RWPE1 (cell line): ENCODE measurements around the gene RNF2.
A peak's percentile ranks its signal among the peaks of the same experiment; 100 is the strongest.

Experiments
- CTCF ChIA-PET: fragments of 350-600 bp; sonication (Branson Sonifier 250); formaldehyde crosslinking; extraction: SDS; loops from one replicate; lab custom pipeline; 2021; lab: Yijun Ruan, JAX
- POLR2A ChIA-PET: fragments of 400-600 bp; formaldehyde crosslinking; extraction: SDS; loops from one replicate; lab custom pipeline; 2020; ENCODE audit warnings: antibody characterized with exemption; ENCODE audit not compliant: low non-redundant PET; lab: Yijun Ruan, JAX
- DNase-seq: peaks from one replicate; pipeline ENCODE4 v3.0.0; 2012; ENCODE audit warnings: low spot score
- H3K27ac ChIP-seq: fragments of 450-650 bp; 2 replicates; pipeline ENCODE4 v1.5.1; 2017
- TF ChIP-seq, protein P1 (sequence below): fragments of 450-650 bp; conservative IDR thresholded peaks from 2 replicates; pipeline ENCODE4 v1.5.1; 2017; ENCODE audit warnings: low read depth, mild to moderate bottlenecking

RNF2 gene

DNA sequence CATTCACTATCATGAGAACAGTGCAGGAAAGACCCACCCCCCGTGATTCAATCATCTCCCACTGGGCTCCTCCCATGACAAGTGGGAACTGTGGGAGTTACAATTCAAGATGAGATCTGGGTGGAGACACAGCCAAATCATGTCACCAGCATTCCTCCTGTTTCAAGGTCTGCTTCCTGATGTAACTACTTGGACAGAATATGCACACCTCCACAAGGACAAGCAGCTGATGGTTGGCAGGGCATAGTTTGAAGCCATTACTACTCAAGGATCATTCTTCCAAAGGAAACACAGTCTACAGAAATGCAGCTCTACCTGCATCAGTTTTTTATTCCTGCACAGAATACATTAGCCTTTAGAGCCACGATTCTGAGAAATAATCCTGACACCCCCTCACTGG lies 28.5 kb upstream of the RNF2 start:
- ChIA-PET CTCF (interaction anchor here (1.0 kb wide), 1 partner anchor 47 kb away, joined by 4 read pairs; no protein-coding TSS in a partner anchor), POLR2A (no interaction called here)
- TF ChIP-seq, protein P1, sequence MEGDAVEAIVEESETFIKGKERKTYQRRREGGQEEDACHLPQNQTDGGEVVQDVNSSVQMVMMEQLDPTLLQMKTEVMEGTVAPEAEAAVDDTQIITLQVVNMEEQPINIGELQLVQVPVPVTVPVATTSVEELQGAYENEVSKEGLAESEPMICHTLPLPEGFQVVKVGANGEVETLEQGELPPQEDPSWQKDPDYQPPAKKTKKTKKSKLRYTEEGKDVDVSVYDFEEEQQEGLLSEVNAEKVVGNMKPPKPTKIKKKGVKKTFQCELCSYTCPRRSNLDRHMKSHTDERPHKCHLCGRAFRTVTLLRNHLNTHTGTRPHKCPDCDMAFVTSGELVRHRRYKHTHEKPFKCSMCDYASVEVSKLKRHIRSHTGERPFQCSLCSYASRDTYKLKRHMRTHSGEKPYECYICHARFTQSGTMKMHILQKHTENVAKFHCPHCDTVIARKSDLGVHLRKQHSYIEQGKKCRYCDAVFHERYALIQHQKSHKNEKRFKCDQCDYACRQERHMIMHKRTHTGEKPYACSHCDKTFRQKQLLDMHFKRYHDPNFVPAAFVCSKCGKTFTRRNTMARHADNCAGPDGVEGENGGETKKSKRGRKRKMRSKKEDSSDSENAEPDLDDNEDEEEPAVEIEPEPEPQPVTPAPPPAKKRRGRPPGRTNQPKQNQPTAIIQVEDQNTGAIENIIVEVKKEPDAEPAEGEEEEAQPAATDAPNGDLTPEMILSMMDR = no peak
- DNase-seq = no peak
- H3K27ac ChIP-seq = no peak overlapping the region

DNA sequence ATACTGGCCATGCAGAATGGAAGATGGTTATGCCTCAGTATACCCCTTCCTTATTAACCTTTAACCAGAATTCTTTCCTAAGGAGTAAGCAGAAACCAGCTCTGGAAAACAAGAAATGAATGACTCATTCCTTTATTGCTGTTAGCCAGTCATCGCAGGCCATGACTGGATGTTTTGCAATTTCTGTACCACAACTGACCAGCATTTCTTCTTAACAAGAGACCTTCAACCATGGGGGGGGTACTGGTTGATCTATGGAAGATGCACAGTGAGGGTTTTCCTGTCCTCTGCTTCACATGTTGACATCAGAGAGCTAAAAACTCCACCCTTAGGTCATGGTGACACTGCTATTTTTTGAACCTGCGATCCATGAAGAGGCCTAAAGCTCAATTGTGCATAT lies 28.0 kb upstream of the RNF2 start:
- H3K27ac ChIP-seq = no peak overlapping the region
- DNase-seq = peak; percentile 67
- TF ChIP-seq, protein P1 = no peak
- POLR2A ChIA-PET = no interaction called here
- CTCF ChIA-PET = interaction anchor here (1.0 kb wide), 2 partner anchors 47 to 51 kb away, joined by 4 to 5 read pairs; no protein-coding TSS in a partner anchor

DNA sequence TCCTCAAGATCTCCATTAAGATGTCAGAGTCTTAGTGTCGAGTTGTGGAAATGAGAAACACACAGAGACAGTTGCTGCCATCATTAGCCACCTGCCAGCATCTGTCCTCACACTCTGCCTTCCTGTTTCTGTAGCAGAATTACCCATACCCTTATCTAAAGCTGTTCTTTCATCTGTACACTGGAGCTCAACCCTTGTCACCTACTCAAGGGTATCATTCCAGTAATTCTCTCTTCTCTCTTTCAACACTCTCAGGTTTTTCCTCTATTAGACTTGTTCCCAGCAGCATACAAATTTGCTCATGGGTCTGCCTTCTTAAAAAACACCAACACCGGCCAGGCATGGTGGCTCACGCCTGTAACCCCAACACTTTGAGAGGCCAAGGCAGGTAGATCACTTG lies 27.4 kb upstream of the RNF2 start:
- no peak for DNase-seq
- ChIA-PET POLR2A (no interaction called here), CTCF (interaction anchor here (1.0 kb wide), 2 partner anchors 46 to 51 kb away, joined by 4 to 5 read pairs; no protein-coding TSS in a partner anchor)
- no peak overlapping the region for H3K27ac ChIP-seq
- TF ChIP-seq, protein P1 = no peak

DNA sequence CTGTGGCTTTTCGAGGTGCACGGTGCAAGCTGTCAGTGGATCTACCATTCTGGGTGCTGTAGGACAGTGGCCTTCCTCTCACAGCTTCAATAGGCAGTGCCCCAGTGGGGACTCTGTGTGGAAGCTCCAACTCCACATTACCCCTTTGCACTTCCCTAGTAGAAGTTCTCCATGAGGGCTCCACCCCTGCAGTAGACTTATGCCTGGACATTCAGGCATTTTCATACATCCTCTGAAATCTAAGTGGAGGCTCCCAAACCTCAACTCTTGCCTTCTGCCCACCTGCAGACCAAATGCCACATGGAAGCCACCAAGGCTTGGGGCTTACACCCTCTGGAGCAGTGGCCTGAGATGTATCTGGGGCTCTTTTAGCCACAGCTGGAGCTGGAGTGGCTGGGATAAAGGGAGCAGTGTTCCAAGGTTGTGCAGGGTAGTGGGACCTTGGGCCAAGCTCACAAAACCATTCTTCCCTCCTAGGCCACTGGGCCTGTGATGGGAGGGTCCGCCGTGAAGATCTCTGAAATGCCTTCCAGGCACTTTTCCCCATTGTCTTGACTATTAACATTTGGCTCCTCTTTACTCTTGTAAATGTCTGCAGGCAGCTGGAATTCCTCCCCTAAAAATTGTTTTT lies 18.0 kb upstream of the RNF2 start:
- H3K27ac ChIP-seq = no peak overlapping the region
- no peak for DNase-seq
- ChIA-PET CTCF (no interaction called here), POLR2A (no interaction called here)
- TF ChIP-seq, protein P1 = no peak

DNA sequence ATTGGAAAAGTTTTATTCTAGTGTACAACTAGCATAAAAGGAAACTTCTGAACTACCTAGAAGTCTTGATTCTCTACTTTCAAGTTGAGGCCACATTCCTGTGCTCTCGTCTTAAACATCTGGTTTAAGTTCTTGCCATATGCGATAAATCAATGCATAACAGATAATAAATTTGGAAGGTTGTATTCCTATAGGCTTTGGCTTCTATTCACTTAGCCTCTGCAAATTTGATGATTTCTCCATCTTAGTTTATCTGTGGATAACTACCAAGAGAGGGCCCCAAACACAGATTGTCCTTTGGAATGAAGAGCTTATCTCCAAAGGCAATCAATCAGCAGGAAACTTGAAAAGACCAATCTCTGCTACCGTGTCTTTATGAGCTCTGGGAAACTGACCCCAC lies 11.7 kb upstream of the RNF2 start:
- H3K27ac ChIP-seq = no peak overlapping the region
- ChIA-PET CTCF (interaction anchor here (0.8 kb wide), 1 partner anchor 136 kb away, joined by 3 read pairs; no protein-coding TSS in a partner anchor), POLR2A (no interaction called here)
- DNase-seq = no peak
- TF ChIP-seq, protein P1 = no peak

DNA sequence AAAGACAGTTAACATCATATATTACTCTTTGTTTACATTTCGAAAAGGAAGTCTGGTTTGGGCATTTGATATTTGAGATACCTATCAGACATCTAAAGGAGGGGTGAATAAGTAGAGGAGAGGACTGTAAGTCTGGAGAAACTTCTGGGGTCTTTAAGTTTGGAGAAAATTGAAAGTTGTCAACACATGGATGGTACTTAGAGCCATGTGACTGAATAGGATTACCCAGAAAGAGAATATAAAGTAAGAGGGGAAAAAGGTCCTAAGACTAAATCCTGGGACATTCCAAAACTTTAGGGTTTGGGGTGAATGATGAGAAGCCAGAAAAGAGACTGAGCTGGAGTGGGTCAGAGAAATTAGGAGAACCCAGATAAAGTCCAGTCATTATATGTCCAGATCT lies 10.1 kb upstream of the RNF2 start:
- ChIA-PET CTCF (interaction anchor here (0.5 kb wide), 1 partner anchor 344 kb away, joined by 3 read pairs; no protein-coding TSS in a partner anchor), POLR2A (no interaction called here)
- TF ChIP-seq, protein P1 = no peak
- DNase-seq = no peak
- H3K27ac ChIP-seq = no peak overlapping the region
